Esophagus muscularis mucosa (tissue), 4 donors: ENCODE results near the gene MCM6. TPM values are rescaled to one million over a fixed set of nuclear protein-coding genes. Genes with fewer than 3 reads are reported as not detected.

ENCODE experiments used
- DNase-seq: peaks from one replicate; pipeline ENCODE4 v3.0.0-alpha.2; 2017; ENCODE audit errors: extremely low spot score
- H3K27ac ChIP-seq, 4 donors: fragments of 200-600 bp; sonication (generic); replicated peaks in 1 of 4; 1 replicate in 3 of 4; 2 replicates in 1 of 4; pipeline ENCODE4 v1.5.1; 2016 to 2019; ENCODE audit warnings: mild to moderate bottlenecking in 1 of 4
- H3K27me3 ChIP-seq, 4 donors: fragments of 200-600 bp; sonication (generic); one replicate each; pipeline versions ENCODE4 v1.5.1 to v1.6.0; 2016 to 2019
- H3K36me3 ChIP-seq, 4 donors: fragments of 200-600 bp; sonication (generic); one replicate each; pipeline ENCODE4 v1.5.1; 2016 to 2019
- H3K4me1 ChIP-seq, 4 donors: fragments of 200-600 bp; sonication (generic); one replicate each; pipeline ENCODE4 v1.5.1; 2016 to 2019
- H3K4me3 ChIP-seq, 4 donors: fragments of 200-600 bp; sonication (generic); 1 replicate in 2 of 4; 2 replicates in 2 of 4; pipeline ENCODE4 v1.5.1; 2016 to 2019; ENCODE audit warnings: mild to moderate bottlenecking in 4 of 4, moderate library complexity in 1 of 4
- H3K9me3 ChIP-seq, 4 donors: fragments of 200-600 bp; sonication (generic); 1 replicate in 3 of 4; 2 replicates in 1 of 4; pipeline ENCODE4 v1.5.1; 2016 to 2019
- CTCF ChIP-seq, 3 experiments: fragments of 200-600 bp in 2 of 3; fragments of 450-650 bp in 1 of 3; sonication (generic) in 2 of 3; IDR thresholded peaks; one replicate each; pipeline ENCODE4 v1.5.1; 2017 to 2019; ENCODE audit warnings: antibody characterized with exemption in 3 of 3, mild to moderate bottlenecking in 2 of 3, moderate library complexity in 1 of 3
- EP300 ChIP-seq: sonication (generic); formaldehyde crosslinking; IDR thresholded peaks from one replicate; pipeline ENCODE4 v1.6.1; 2017; ENCODE audit warnings: antibody characterized with exemption
- POLR2A ChIP-seq: fragments of 450-650 bp; IDR thresholded peaks from one replicate; pipeline ENCODE4 v1.6.1; 2017; ENCODE audit warnings: antibody characterized with exemption, moderate library complexity, mild to moderate bottlenecking, low read depth
- POLR2AphosphoS5 ChIP-seq, 2 donors: sonication (generic); formaldehyde crosslinking; IDR thresholded peaks; one replicate each; pipeline ENCODE4 v1.6.1; 2017; ENCODE audit warnings: antibody characterized with exemption in 2 of 2
- WGBS: methylation state at CpG from one replicate; pipeline ENCODE4 v1.1.5; 2018; 5-methylcytosine and 5-hydroxymethylcytosine counted together
- intact Hi-C: fragments of 100-400 bp; cut with DNase I; formaldehyde crosslinking; loops from one replicate; pipeline ENCODE4 v1.15.1; 2023
- total RNA-seq, 4 donors: library from RNA; depleted of rRNA; stranded (reverse); fragments of >200 nt; gene quantifications; one replicate each; pipeline versions ENCODE4 v1.1.0 to v1.2.1, GENCODE V29; 2016

Gene MCM6
- total RNA-seq, 4 donors from 2014 or later: 7.5 to 10.1 (median 9.3) TPM

- Histone ChIP-seq H3K9me3 (no peaks in the 10 kb centered on the region), H3K27me3 (no peaks in the 10 kb centered on the region), H3K36me3 (peaks cover 18 to 73% (median 47%) of the 10 kb centered on the region in 4 donors), H3K4me1 (peaks cover 4 to 15% (median 13%) of the 10 kb centered on the region in 4 donors), H3K4me3 (no peak overlapping the region), H3K27ac (no peak overlapping the region)
- 91% methylated on average over 12 of the region's 12 CpGs for WGBS
- TF ChIP-seq CTCF (IDR thresholded peaks at IDR 0.05): no peak
- TF ChIP-seq POLR2A: no peak
- no peak for TF ChIP-seq EP300
- no peak for TF ChIP-seq POLR2AphosphoS5 (IDR thresholded peaks at IDR 0.05)
- intact Hi-C loops: no loop called here
- DNase-seq: peak; percentile 37
Measured at GRCh38 chr2:135844301-135844895, 31.8 kb downstream of the MCM6 start.

- intact Hi-C loops: no loop called here
Measured at GRCh38 chr2:135843671-135844070, 32.6 kb downstream of the MCM6 start.

GRCh38 chr2:135840601-135841000, 35.6 kb downstream of the MCM6 start:
- intact Hi-C loops: no loop called here
- no peak for TF ChIP-seq CTCF (IDR thresholded peaks at IDR 0.05)
- no peak for TF ChIP-seq POLR2AphosphoS5 (IDR thresholded peaks at IDR 0.05)
- TF ChIP-seq POLR2A: no peak
- no peak for TF ChIP-seq EP300
- WGBS: 64% methylated on average over 2 of the region's 2 CpGs
- Histone ChIP-seq H3K4me3 (peak overlapping the region in 1 of 4 donors; percentile 7), H3K27me3 (no peaks in the 10 kb centered on the region), H3K27ac (peak overlapping the region in 3 of 4 donors; percentile 18 to 43 (median 28)), H3K4me1 (peaks cover 4 to 19% (median 16%) of the 10 kb centered on the region in 4 donors), H3K36me3 (peaks cover 11 to 39% (median 21%) of the 10 kb centered on the region in 4 donors), H3K9me3 (no peaks in the 10 kb centered on the region)
- peak; percentile 60 for DNase-seq

More at GRCh38 chr2:135843671-135844070, 32.6 kb downstream of the MCM6 start:
- TF ChIP-seq CTCF (IDR thresholded peaks at IDR 0.05) (no peak), POLR2AphosphoS5 (IDR thresholded peaks at IDR 0.05) (no peak), EP300 (no peak), POLR2A (no peak)
- Histone ChIP-seq H3K27ac (no peak overlapping the region), H3K4me1 (peaks cover 4 to 19% (median 16%) of the 10 kb centered on the region in 4 donors), H3K27me3 (no peaks in the 10 kb centered on the region), H3K36me3 (peaks cover 18 to 67% (median 44%) of the 10 kb centered on the region in 4 donors), H3K9me3 (no peaks in the 10 kb centered on the region), H3K4me3 (no peak overlapping the region)
- WGBS: 89% methylated on average over 3 of the region's 3 CpGs
- peak; percentile 24 for DNase-seq

GRCh38 chr2:135839713-135840112, 36.5 kb downstream of the MCM6 start:
- Histone ChIP-seq H3K4me1 (peaks cover 4 to 19% (median 16%) of the 10 kb centered on the region in 4 donors), H3K9me3 (no peaks in the 10 kb centered on the region), H3K36me3 (peaks cover 4 to 30% (median 13%) of the 10 kb centered on the region in 4 donors), H3K27ac (peak overlapping the region in 1 of 4 donors; percentile 43), H3K4me3 (no peak overlapping the region), H3K27me3 (no peaks in the 10 kb centered on the region)
- peak; percentile 39 for DNase-seq
- 27% methylated on average over 2 of the region's 2 CpGs for whole genome bisulfite sequencing
- TF ChIP-seq CTCF (IDR thresholded peaks at IDR 0.05) (no peak), EP300 (no peak), POLR2AphosphoS5 (IDR thresholded peaks at IDR 0.05) (no peak), POLR2A (no peak)
- intact Hi-C loops: no loop called here
